HL-60 (cell line): ENCODE data around the gene EIF1AD.

Experiments used
- GABPA ChIP-seq: IDR thresholded peaks from 2 replicates; pipeline ENCODE4 v1.6.1; 2012; ENCODE audit warnings: low read depth
- POLR2AphosphoS5 ChIP-seq: IDR thresholded peaks from 2 replicates; pipeline ENCODE4 v1.6.1; 2012; ENCODE audit warnings: low read depth
- SPI1 ChIP-seq: IDR thresholded peaks from 2 replicates; pipeline ENCODE4 v1.6.1; 2012; ENCODE audit warnings: low read depth, mild to moderate bottlenecking, borderline replicate concordance
- TF ChIP-seq, protein P1 (sequence below): IDR thresholded peaks from one replicate; pipeline ENCODE4 v1.5.1; 2011; ENCODE audit warnings: low read length, control low read depth, inconsistent platforms; ENCODE audit not compliant: insufficient read depth
- TF ChIP-seq, protein P2 (sequence below): IDR thresholded peaks from 2 replicates; pipeline ENCODE4 v1.6.1; 2012; ENCODE audit warnings: low read depth; ENCODE audit not compliant: insufficient replicate concordance

DNA sequence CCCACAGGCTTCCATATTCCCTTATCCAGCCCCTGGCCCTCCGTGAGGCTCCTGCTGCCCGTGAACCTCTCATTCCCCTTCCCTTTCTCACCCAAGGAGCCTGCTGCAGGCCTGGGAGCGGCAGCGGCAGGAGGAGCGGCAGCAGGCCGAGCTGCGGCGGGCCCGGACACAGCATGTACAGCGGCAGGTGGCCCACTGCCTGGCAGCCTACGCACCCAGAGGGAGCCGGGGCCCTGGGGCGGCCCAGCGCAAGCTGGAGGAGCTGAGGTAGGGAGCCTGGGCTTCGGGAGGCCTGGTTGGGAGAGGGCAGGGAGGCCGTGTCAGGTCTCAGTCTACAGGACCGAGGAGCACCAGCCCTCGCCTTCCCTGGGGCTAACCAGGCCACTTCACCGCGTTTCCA is 48.5 kb downstream of the EIF1AD start:
- TF ChIP-seq, protein P1, sequence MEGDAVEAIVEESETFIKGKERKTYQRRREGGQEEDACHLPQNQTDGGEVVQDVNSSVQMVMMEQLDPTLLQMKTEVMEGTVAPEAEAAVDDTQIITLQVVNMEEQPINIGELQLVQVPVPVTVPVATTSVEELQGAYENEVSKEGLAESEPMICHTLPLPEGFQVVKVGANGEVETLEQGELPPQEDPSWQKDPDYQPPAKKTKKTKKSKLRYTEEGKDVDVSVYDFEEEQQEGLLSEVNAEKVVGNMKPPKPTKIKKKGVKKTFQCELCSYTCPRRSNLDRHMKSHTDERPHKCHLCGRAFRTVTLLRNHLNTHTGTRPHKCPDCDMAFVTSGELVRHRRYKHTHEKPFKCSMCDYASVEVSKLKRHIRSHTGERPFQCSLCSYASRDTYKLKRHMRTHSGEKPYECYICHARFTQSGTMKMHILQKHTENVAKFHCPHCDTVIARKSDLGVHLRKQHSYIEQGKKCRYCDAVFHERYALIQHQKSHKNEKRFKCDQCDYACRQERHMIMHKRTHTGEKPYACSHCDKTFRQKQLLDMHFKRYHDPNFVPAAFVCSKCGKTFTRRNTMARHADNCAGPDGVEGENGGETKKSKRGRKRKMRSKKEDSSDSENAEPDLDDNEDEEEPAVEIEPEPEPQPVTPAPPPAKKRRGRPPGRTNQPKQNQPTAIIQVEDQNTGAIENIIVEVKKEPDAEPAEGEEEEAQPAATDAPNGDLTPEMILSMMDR: no peak
- TF ChIP-seq, protein P2, sequence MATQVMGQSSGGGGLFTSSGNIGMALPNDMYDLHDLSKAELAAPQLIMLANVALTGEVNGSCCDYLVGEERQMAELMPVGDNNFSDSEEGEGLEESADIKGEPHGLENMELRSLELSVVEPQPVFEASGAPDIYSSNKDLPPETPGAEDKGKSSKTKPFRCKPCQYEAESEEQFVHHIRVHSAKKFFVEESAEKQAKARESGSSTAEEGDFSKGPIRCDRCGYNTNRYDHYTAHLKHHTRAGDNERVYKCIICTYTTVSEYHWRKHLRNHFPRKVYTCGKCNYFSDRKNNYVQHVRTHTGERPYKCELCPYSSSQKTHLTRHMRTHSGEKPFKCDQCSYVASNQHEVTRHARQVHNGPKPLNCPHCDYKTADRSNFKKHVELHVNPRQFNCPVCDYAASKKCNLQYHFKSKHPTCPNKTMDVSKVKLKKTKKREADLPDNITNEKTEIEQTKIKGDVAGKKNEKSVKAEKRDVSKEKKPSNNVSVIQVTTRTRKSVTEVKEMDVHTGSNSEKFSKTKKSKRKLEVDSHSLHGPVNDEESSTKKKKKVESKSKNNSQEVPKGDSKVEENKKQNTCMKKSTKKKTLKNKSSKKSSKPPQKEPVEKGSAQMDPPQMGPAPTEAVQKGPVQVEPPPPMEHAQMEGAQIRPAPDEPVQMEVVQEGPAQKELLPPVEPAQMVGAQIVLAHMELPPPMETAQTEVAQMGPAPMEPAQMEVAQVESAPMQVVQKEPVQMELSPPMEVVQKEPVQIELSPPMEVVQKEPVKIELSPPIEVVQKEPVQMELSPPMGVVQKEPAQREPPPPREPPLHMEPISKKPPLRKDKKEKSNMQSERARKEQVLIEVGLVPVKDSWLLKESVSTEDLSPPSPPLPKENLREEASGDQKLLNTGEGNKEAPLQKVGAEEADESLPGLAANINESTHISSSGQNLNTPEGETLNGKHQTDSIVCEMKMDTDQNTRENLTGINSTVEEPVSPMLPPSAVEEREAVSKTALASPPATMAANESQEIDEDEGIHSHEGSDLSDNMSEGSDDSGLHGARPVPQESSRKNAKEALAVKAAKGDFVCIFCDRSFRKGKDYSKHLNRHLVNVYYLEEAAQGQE: no peak
- TF ChIP-seq POLR2AphosphoS5 (no peak), SPI1 (no peak), GABPA (no peak)
